ENCODE results near the gene ERAS. TPM values are rescaled to one million over a fixed set of nuclear protein-coding genes. Genes with fewer than 3 reads are reported as not detected.

Gene ERAS
- polyA plus RNA-seq, 2 of the 4 experiments (the other 2 are of a cell fraction) = 0.06 TPM; not detected in 1

- FAIRE-seq = no peak
- no peak for DNase-seq (ENCODE audit: low read depth in 1 of 2, low spot score in 1 of 2)
- Histone ChIP-seq H3K4me1 (peaks cover 9% of the 10 kb centered on the region), H3K9me3 (no peaks in the 10 kb centered on the region), H3K4me2 (no peak overlapping the region), H3K27ac (no peak overlapping the region), H3K4me3 (no peak overlapping the region)
- ChIA-PET CTCF (no interaction called here), POLR2A (no interaction called here)
- no peak for ATAC-seq
- WGBS (ENCODE audit: missing lambda C conversion rate) = 54% methylated on average over 5 of the region's 5 CpGs
- TF ChIP-seq PHF8 (IDR thresholded peaks at IDR 0.05; ENCODE audit: borderline replicate concordance, low read depth) (no peak), NPAS2 (CRISPR knock-in tag; IDR thresholded peaks at IDR 0.05; ENCODE audit: borderline replicate concordance) (no peak), RARB (CRISPR knock-in tag; IDR thresholded peaks at IDR 0.05) (no peak), HMGXB4 (CRISPR knock-in tag; IDR thresholded peaks at IDR 0.05; ENCODE audit: borderline replicate concordance) (no peak), POLR2AphosphoS2 (conservative IDR thresholded peaks at IDR 0.05; ENCODE audit: low read length) (no peak), SREBF2 (IDR thresholded peaks at IDR 0.05) (no peak), MAZ (IDR thresholded peaks at IDR 0.05; ENCODE audit: borderline replicate concordance, low read depth, low read length) (no peak), CHD4 (IDR thresholded peaks at IDR 0.05; ENCODE audit: borderline replicate concordance) (no peak), JUN (IDR thresholded peaks at IDR 0.05) (no peak), CBX8 (IDR thresholded peaks at IDR 0.05) (no peak), EP300 (IDR thresholded peaks at IDR 0.05) (no peak), TFCP2L1 (CRISPR knock-in tag; IDR thresholded peaks at IDR 0.05) (no peak), NFE2L2 (conservative IDR thresholded peaks at IDR 0.05; ENCODE audit: low read length) (no peak), CTCF (IDR thresholded peaks at IDR 0.05) (no peak)
- TF ChIP-seq, protein P1, sequence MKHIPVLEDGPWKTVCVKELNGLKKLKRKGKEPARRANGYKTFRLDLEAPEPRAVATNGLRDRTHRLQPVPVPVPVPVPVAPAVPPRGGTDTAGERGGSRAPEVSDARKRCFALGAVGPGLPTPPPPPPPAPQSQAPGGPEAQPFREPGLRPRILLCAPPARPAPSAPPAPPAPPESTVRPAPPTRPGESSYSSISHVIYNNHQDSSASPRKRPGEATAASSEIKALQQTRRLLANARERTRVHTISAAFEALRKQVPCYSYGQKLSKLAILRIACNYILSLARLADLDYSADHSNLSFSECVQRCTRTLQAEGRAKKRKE (CRISPR knock-in tag; IDR thresholded peaks at IDR 0.05; ENCODE audit: low read depth) = no peak
Observed at GRCh38 chrX:48790477-48790876, 35.8 kb upstream of the ERAS start.

GRCh38 chrX:48791063-48791820, 35.1 kb upstream of the ERAS start:
- no peak for FAIRE-seq
- ATAC-seq = no peak
- Histone ChIP-seq H3K9me3 (no peaks in the 10 kb centered on the region), H3K4me1 (peaks cover 12% of the 10 kb centered on the region), H3K4me2 (no peak overlapping the region), H3K4me3 (no peak overlapping the region), H3K27ac (no peak overlapping the region)
- ChIA-PET POLR2A (no interaction called here), CTCF (no interaction called here)
- DNase-seq (ENCODE audit: low read depth in 1 of 2, low spot score in 1 of 2) = no peak
- 80% methylated on average over 9 of the region's 11 CpGs for WGBS (ENCODE audit: missing lambda C conversion rate)
- TF ChIP-seq CBX8 (IDR thresholded peaks at IDR 0.05) = no peak

GRCh38 chrX:48792219-48792618, 34.1 kb upstream of the ERAS start:
- ATAC-seq (no peak; a peak in 1 of 6 replicates), DNase-seq (ENCODE audit: low read depth in 1 of 2, low spot score in 1 of 2) (no peak), FAIRE-seq (no peak)
- POLR2A ChIA-PET = no interaction called here
- no peak overlapping the region for H3K27ac ChIP-seq
- H3K4me3 ChIP-seq = no peak overlapping the region
- peaks cover 12% of the 10 kb centered on the region for H3K4me1 ChIP-seq
- H3K9me3 ChIP-seq = no peaks in the 10 kb centered on the region
- WGBS (ENCODE audit: missing lambda C conversion rate) = 86% methylated on average over 6 of the region's 7 CpGs
- CTCF ChIA-PET = interaction anchor here (0.6 to 1.3 kb wide), 2 partner anchors 42 to 76 kb away, joined by 3 to 4 read pairs; no protein-coding TSS in a partner anchor
- H3K4me2 ChIP-seq = no peak overlapping the region
- TF ChIP-seq ZFP36 (IDR thresholded peaks at IDR 0.05; ENCODE audit: borderline replicate concordance, partially characterized antibody) = no peak
- no peak for TF ChIP-seq RAD21 (conservative IDR thresholded peaks at IDR 0.05 in 1 of 2, IDR thresholded peaks at IDR 0.05 in 1 of 2)
- TF ChIP-seq SMC3 (IDR thresholded peaks at IDR 0.05) = no peak
- no peak for TF ChIP-seq FOSB (CRISPR knock-in tag; IDR thresholded peaks at IDR 0.05)
- no peak for TF ChIP-seq REST (IDR thresholded peaks at IDR 0.05)
- no peak for TF ChIP-seq RFX5 (IDR thresholded peaks at IDR 0.05)
- no peak for TF ChIP-seq MAZ (IDR thresholded peaks at IDR 0.05; ENCODE audit: borderline replicate concordance, low read depth, low read length)
- TF ChIP-seq ESRRA (IDR thresholded peaks at IDR 0.05; ENCODE audit: borderline replicate concordance, low read length) = no peak
- TF ChIP-seq CBX8 (IDR thresholded peaks at IDR 0.05) = no peak
- TF ChIP-seq HOXB5 (CRISPR knock-in tag; IDR thresholded peaks at IDR 0.05) = no peak
- TF ChIP-seq FOXS1 (CRISPR knock-in tag; IDR thresholded peaks at IDR 0.05) = no peak
- TF ChIP-seq KDM5A (IDR thresholded peaks at IDR 0.05) = no peak
- TF ChIP-seq RNF2 (IDR thresholded peaks at IDR 0.05; ENCODE audit: borderline replicate concordance, low read depth) = no peak
